KG1 (cell line): ENCODE measurements around the gene C16orf90.
"Not testable (repeated sequence)": the region's sequence is repeated elsewhere in the genome, so short reads cannot be mapped to it uniquely, and the experiment has no call there.

Experiments
- DNase-seq: peaks from one replicate; lab custom pipeline; 2025; lab: John Stamatoyannopoulos, UW

Gene C16orf90

DNA sequence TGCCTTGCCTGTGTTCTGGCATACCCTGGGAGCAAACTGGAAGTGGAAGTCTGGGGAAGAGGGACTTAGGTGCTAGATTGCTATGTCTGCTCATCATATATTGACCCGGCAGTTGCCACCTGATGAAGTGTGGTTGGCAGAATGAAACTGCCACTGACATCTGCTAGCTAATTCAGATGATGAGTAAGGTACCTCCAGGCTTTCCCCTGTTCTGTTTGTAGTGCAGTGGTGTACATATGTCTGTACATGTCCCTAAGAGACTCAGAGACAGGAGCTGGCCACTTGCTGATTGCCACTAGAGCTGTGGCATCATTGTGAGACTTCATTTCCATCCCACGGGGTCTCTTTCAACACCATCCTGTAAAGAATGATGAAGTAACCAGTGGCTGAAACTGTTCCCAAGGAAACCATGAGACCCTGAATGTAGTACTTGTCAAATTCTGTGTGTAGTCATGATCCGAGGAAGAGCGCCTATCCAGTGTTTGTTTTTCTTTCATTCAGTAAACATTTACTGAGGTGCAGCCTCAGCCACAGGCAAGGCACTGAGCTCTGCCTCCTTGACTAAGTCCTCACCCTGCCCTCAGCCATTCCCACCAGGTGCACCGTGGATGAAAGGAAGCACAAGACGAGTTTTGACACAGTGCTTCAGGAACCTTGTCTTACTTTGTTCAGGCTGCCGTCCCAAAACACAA, 18.7 kb upstream of the C16orf90 start:
- no peak for DNase-seq

DNA sequence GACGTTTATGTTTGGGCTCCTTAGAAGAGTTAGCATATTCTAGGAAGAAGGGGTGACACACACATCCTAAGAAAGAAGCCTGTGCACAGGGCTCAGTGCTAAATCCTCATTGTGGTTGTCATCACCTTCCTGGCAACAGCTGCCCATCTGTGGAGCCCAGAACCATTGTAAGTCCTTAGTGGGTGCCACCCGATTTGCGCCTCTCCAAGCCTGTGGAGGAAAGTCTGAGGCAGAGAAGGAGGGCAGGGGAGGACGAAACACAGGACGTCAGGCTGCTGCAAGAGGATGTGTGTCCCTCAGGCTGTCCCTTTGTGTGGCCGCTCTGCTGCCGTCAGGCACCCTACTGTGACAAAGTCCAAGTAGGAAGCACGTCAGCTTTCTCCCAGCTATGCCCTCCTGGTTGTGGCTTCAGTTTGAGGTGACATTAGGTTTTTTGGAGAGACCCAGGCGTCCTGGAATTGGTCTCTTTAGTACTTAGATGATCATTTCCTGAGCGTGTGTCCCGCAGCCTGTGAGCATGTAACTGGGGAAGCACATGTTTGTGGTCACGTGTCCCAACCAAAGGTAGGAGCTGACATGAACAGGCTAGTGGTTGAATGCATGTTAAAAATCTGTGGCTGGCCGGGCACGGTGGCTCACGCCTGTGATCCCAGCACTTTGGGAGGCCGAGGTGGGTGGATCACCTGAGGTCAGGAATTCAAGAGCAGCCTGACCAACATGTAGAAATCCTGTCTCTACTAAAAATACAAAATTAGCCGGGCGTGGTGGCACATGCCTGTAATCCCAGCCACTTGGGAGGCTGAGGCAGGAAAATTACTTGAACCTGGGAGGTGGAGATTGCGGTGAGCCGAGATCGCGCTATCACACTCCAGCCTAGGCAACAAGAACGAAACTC, 16.2 kb upstream of the C16orf90 start:
- DNase-seq: no peak

DNA sequence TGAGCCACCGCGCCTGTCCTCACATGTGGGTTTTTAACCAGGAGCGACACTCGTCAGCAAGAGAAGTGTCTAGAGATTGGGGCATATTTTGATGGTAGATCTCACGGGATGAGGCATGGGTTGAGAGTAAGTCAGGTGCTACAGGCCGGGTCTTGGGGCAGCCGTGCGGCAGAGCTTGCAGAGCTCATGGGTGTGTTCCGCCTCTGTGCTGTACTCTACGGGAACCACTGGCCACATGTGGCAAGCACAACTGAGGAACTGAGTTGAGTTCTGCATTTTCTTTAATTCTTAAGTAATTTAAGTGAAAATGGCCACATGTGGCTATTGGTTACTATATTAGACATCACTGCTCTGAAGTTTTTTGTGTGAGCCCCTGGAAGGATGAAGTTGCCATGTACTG, 15.1 kb upstream of the C16orf90 start:
- no peak for DNase-seq

- no peak for DNase-seq
Measured at GRCh38 chr16:3509470-3509928, 14.2 kb upstream of the C16orf90 start.

DNA sequence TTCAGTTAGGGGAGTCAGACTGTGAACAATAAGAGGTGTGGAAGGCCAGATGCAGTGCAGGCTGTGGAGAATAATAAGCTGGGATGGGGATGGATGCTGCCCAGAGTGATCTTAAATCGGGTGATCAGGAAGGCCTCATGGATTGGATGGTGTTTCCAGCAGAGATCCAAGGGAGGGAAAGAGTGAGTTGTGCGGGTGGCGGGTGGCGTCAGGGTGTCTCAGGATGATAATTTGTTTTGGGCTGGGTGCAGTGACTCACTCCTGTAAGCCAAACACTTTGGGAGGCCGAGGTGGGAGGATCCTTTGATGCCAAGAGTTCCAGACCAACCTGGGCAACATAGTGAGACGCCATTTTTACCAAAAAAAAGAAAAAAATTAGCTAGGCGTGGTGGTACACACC, 13.4 kb upstream of the C16orf90 start:
- no peak for DNase-seq

DNA sequence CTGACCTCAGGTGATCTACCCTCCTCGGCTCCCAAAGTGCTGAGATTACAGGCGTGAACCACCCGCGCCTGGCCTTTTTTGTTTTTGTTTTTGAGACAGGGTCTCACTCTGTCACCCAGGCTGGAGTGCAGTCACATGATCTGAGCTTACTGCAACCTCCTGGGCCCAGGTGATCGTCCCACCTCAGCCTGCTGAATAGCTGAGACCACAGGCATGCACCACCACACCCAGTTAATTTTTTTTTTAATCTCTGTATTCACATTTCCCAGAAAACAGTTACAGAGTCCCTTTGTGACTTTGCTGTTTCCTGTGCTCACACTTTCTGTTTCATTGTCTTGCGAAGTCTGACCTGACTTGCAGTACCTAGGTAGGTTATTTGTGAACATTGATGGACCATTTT, 8.2 kb upstream of the C16orf90 start:
- DNase-seq: no peak

GRCh38 chr16:3501783-3502400, 6.6 kb upstream of the C16orf90 start:
- no peak for DNase-seq

- not testable (repeated sequence) for DNase-seq
Measured at GRCh38 chr16:3501412-3501761, 6.1 kb upstream of the C16orf90 start.

- no peak for DNase-seq
Measured at GRCh38 chr16:3498988-3499387, 3.7 kb upstream of the C16orf90 start.

- no peak for DNase-seq
Measured at GRCh38 chr16:3497771-3498170, 2.5 kb upstream of the C16orf90 start.

DNA sequence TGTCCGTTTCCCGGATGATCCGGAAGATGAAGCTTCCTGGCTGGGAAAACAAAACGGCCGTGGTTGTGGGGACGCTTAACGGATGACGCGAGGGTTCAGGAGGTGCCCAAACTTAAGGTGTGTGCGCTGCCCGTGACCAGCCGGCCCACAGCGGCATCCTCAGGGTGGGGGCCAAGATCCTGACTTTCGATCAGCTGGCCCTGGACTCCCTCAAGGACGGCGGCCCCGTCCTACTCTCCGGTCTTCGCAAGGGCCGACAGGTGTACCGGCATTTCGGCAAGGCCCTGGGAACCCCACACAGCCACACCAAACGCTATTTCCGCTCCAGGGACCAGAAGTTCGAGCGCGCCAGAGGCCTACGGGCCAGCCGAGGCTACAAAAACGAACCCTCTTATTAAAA, 1.1 kb upstream of the C16orf90 start:
- no peak for DNase-seq

- no peak for DNase-seq
Measured at GRCh38 chr16:3494386-3494973, 809 bp downstream of the C16orf90 start.

GRCh38 chr16:3492356-3492755, 2.9 kb downstream of the C16orf90 start:
- no peak for DNase-seq

GRCh38 chr16:3490911-3491629, 4.2 kb downstream of the C16orf90 start:
- no peak for DNase-seq

DNA sequence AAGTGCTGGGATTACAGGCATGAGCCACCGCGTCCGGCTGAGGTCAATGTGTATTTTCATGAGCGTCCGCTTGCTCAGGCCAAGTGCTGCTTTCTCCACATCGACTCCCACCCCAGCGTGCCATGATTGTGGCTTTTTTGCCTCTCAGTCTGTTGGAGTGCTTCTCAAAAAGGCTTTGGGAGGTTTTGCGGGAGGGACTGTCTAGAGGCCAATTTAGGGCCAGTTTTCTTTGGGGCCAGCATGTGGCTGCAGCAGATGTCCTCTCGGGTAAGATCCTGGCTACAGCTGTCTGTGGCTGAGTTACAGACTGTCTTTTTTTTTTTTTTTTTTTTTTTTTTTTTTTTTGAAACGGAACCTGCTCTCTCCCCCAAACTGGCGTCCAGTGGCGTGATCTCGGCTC, 6.5 kb downstream of the C16orf90 start:
- no peak for DNase-seq

- DNase-seq: no peak
Measured at GRCh38 chr16:3487521-3488410, 7.5 kb downstream of the C16orf90 start.

- no peak for DNase-seq
Measured at GRCh38 chr16:3486506-3487215, 8.6 kb downstream of the C16orf90 start.

- DNase-seq: no peak
Measured at GRCh38 chr16:3485821-3486505, 9.3 kb downstream of the C16orf90 start.

GRCh38 chr16:3485097-3485745, 10.1 kb downstream of the C16orf90 start:
- no peak for DNase-seq
